NB4 (cell line): ENCODE results near the gene MAGI1.

Experiments
- POLR2A ChIP-seq: IDR thresholded peaks from 2 replicates; pipeline ENCODE4 v1.6.1; 2011; ENCODE audit warnings: mild to moderate bottlenecking; ENCODE audit not compliant: insufficient read length; ENCODE audit errors: extremely low read depth
- TF ChIP-seq, protein P1 (sequence below): IDR thresholded peaks from one replicate; pipeline ENCODE4 v1.5.1; 2012; ENCODE audit warnings: low read depth, low read length
- TF ChIP-seq, protein P2 (sequence below): IDR thresholded peaks from 2 replicates; pipeline ENCODE4 v1.6.1; 2011; ENCODE audit warnings: low read depth, low read length

DNA sequence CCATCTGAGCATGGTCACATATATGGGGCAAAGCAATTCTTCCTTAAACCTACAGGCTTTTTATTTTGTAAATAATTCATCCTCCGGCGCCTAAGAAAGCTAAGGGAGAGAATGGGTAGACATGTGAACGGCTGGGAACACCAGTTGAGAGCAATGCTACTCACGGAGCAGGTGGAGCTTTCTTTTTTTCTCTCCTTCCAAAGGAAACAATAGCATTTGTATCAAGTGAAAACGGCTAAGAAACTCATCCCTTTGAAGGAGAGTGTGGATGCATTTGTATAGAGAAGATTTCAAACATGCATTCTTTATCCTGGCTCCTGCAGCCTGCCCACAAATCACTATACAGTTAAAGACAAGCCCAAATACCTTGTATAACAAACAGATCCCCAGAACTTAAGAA is 637.8 kb downstream of the MAGI1 start:
- TF ChIP-seq, protein P1, sequence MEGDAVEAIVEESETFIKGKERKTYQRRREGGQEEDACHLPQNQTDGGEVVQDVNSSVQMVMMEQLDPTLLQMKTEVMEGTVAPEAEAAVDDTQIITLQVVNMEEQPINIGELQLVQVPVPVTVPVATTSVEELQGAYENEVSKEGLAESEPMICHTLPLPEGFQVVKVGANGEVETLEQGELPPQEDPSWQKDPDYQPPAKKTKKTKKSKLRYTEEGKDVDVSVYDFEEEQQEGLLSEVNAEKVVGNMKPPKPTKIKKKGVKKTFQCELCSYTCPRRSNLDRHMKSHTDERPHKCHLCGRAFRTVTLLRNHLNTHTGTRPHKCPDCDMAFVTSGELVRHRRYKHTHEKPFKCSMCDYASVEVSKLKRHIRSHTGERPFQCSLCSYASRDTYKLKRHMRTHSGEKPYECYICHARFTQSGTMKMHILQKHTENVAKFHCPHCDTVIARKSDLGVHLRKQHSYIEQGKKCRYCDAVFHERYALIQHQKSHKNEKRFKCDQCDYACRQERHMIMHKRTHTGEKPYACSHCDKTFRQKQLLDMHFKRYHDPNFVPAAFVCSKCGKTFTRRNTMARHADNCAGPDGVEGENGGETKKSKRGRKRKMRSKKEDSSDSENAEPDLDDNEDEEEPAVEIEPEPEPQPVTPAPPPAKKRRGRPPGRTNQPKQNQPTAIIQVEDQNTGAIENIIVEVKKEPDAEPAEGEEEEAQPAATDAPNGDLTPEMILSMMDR: no peak
- TF ChIP-seq, protein P2, sequence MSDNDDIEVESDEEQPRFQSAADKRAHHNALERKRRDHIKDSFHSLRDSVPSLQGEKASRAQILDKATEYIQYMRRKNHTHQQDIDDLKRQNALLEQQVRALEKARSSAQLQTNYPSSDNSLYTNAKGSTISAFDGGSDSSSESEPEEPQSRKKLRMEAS: no peak
- no peak for TF ChIP-seq POLR2A
